ENCODE data around the gene TMEM151A.
"Not testable (repeated sequence)": the region's sequence is repeated elsewhere in the genome, so short reads cannot be mapped to it uniquely, and the experiment has no call there.

The TMEM151A gene

GRCh38 chr11:66314186-66314501 is 22.4 kb downstream of the TMEM151A start:
- H3K9ac ChIP-seq (ENCODE audit: low read depth, low read length) = peak overlapping the region; percentile 64; the same call in 1 of the 2 replicates
- H3K36me3 ChIP-seq (ENCODE audit: insufficient read depth, low read length) = no peaks in the 10 kb centered on the region
- H3K9me3 ChIP-seq (ENCODE audit: control insufficient read depth, insufficient read depth, low read length) = no peaks in the 10 kb centered on the region
- peaks cover 27% of the 10 kb centered on the region for H3K4me1 ChIP-seq (ENCODE audit: insufficient read depth, low read length)

DNA sequence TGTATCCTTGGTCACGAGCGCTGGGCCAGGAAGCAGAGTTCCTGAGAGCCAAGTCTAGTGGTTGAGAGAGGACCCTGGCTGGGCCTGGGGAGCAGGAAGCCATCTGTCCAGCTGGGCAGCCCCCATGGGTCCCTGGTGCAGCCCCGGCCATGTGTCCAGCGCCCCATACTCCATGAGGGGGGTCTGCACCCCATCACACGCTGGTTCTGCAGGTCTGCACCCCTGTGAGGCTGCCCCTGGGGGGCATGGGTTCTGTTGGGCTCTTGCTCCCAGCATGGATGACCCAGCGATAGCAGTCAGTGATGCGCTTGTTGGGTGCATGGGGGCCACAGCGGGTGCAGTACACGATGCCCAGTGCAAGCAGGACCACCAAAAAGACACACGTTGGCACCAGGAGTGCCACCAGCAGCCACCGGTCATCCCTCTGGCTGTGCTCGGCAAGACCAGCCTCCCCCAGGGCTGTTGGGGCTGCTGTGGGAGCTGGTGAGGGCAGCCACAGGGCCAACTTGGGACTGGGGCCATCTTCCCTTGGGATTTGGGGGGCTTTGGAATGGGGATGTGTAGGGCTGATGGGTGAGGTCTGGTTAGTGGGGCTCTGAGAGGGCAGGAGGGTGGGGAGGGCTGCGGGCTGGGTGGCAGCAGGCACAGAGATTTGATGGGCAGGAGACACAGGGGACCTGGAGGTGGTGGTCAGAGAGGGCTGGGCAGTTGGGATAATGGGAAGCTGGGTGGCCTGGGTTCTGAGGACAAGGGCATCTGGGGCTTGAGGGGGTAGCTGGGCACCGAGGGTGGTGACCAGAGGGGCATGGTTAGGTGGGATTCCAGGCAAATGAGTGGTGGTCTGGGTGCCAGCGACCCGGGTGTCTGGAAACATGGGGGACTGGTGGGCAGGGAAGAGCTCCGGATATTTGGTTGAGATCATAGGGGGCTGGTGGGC is 23.1 kb downstream of the TMEM151A start:
- Histone ChIP-seq H3K9me3 (ENCODE audit: control insufficient read depth, insufficient read depth, low read length) (no peaks in the 10 kb centered on the region), H3K9ac (ENCODE audit: low read depth, low read length) (no peak overlapping the region), H3K4me1 (ENCODE audit: insufficient read depth, low read length) (peaks cover 27% of the 10 kb centered on the region), H3K36me3 (ENCODE audit: insufficient read depth, low read length) (no peaks in the 10 kb centered on the region)

DNA sequence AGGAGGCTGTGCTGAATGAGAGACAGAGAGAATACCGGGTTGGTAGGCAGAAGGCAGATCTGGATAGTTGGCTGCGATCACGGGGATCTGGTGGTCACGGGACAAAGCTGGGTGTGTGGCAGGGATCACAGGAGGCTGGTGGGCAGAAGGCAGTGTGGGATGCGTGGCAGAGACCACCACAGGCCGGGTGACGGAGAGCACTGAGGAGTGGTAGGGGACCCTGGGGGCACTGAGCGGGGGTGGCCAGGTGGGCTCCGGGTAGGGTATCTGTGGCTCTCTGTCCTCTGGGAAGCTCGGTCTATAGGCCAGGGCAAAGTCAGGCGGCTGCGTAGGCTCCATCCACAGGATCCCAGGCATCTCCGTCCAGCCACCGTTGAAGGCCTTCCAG is 23.8 kb downstream of the TMEM151A start:
- Histone ChIP-seq H3K4me1 (ENCODE audit: insufficient read depth, low read length) (peaks cover 27% of the 10 kb centered on the region), H3K9ac (ENCODE audit: low read depth, low read length) (no peak overlapping the region), H3K9me3 (ENCODE audit: control insufficient read depth, insufficient read depth, low read length) (no peaks in the 10 kb centered on the region), H3K36me3 (ENCODE audit: insufficient read depth, low read length) (no peaks in the 10 kb centered on the region)

DNA sequence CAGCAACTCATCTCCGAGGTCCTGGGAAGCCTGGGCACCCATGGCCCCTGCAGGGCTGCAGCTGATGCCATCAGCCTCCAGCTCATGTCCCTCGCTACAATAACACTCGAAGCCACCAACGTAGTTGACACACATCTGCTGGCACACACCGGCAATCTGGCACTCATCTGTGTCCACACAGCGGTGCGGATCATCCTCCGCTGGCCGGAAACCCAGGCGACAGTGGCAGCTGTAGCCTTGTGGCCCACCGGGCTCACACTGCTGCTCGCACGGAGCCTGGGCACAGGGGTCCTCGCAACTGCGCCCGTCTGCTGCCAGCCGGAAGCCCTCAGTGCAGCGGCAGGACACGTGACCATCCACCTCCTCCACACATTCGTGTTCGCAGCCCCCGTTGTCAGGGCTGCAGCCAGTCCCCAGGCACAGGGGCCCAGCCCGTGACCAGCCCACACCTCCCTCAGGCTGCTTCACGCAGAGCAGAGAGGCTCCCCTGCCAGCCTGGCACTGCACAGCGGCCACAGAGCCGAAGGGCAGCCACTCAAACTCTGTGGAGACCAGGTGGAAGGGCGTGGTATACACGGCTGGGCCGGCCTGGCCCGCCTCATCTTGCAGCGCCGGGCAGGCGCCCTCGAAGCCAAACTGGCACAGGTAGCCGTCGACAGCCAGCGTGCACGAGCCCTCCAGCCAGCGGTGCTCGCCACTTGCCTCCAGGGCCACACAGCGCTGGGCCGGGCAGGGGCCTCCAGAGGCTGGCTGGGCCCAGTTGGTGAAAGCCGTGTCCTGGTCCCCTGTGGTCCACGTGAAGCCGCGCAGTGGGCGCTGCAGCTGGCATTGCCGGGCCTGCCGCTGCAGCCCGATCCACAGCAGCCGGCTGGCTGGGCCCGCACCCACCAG is 24.5 kb downstream of the TMEM151A start:
- H3K9ac ChIP-seq (ENCODE audit: low read depth, low read length) = peak overlapping the region; percentile 31; the same call in 1 of the 2 replicates
- H3K4me1 ChIP-seq (ENCODE audit: insufficient read depth, low read length) = peaks cover 25% of the 10 kb centered on the region
- no peaks in the 10 kb centered on the region for H3K36me3 ChIP-seq (ENCODE audit: insufficient read depth, low read length)
- H3K9me3 ChIP-seq (ENCODE audit: control insufficient read depth, insufficient read depth, low read length) = no peaks in the 10 kb centered on the region

- Histone ChIP-seq H3K4me1 (ENCODE audit: insufficient read depth, low read length) (peaks cover 23% of the 10 kb centered on the region), H3K9ac (ENCODE audit: low read depth, low read length) (peak within 1 kb of the TSS; percentile 32), H3K36me3 (ENCODE audit: insufficient read depth, low read length) (no peaks in the 10 kb centered on the region), H3K9me3 (ENCODE audit: control insufficient read depth, insufficient read depth, low read length) (no peaks in the 10 kb centered on the region)
These were observed 25.2 kb downstream of the TMEM151A start, which contains the start of gene CD248 for GRCh38 chr11:66316849-66317251. TSS of gene CD248 (minus strand) at chr11:66317044. CDS start at chr11:66317027, 17 bp downstream.

- Histone ChIP-seq H3K9me3 (ENCODE audit: control insufficient read depth, insufficient read depth, low read length) (no peaks in the 10 kb centered on the region), H3K4me1 (ENCODE audit: insufficient read depth, low read length) (peaks cover 23% of the 10 kb centered on the region), H3K9ac (ENCODE audit: low read depth, low read length) (peak overlapping the region; percentile 32), H3K36me3 (ENCODE audit: insufficient read depth, low read length) (no peaks in the 10 kb centered on the region)
These were observed 25.6 kb downstream of the TMEM151A start for GRCh38 chr11:66317322-66317722.

- no peaks in the 10 kb centered on the region for H3K36me3 ChIP-seq (ENCODE audit: insufficient read depth, low read length)
- no peaks in the 10 kb centered on the region for H3K9me3 ChIP-seq (ENCODE audit: control insufficient read depth, insufficient read depth, low read length)
- H3K4me1 ChIP-seq (ENCODE audit: insufficient read depth, low read length) = peaks cover 23% of the 10 kb centered on the region
- H3K9ac ChIP-seq (ENCODE audit: low read depth, low read length) = peak overlapping the region; percentile 32; the same call in 1 of the 2 replicates
These were observed 26.3 kb downstream of the TMEM151A start for GRCh38 chr11:66317723-66318599.

DNA sequence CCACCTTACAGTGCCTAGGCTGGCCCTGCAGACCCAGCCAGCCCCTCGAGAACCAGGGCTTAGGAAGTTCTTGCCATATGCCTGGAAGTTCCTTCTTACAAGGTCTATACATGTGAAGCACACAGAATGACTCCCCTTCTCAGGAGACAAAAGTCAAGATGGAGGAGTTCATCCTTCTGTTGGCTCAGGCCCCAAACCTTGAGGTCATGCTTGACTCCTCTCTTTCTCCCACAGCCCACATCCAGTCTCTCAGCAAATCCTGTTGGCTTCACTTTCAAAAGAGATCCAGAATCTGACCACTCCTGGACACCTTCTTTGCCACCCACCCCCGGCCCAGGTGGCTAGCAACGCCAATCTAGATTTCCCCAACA is 26.9 kb downstream of the TMEM151A start:
- H3K4me1 ChIP-seq (ENCODE audit: insufficient read depth, low read length) = peaks cover 23% of the 10 kb centered on the region
- H3K9ac ChIP-seq (ENCODE audit: low read depth, low read length) = no peak overlapping the region
- no peaks in the 10 kb centered on the region for H3K9me3 ChIP-seq (ENCODE audit: control insufficient read depth, insufficient read depth, low read length)
- no peaks in the 10 kb centered on the region for H3K36me3 ChIP-seq (ENCODE audit: insufficient read depth, low read length)

- H3K9ac ChIP-seq (ENCODE audit: low read depth, low read length); H3K9me3 ChIP-seq (ENCODE audit: control insufficient read depth, insufficient read depth, low read length); H3K36me3 ChIP-seq (ENCODE audit: insufficient read depth, low read length): not testable (repeated sequence)
- peaks cover 24% of the 10 kb centered on the region for H3K4me1 ChIP-seq (ENCODE audit: insufficient read depth, low read length)
These were observed 28.6 kb downstream of the TMEM151A start for GRCh38 chr11:66320289-66320688.

GRCh38 chr11:66320748-66321147 is 29.1 kb downstream of the TMEM151A start:
- peaks cover 29% of the 10 kb centered on the region for H3K4me1 ChIP-seq (ENCODE audit: insufficient read depth, low read length)
- H3K36me3 ChIP-seq (ENCODE audit: insufficient read depth, low read length); H3K9ac ChIP-seq (ENCODE audit: low read depth, low read length); H3K9me3 ChIP-seq (ENCODE audit: control insufficient read depth, insufficient read depth, low read length): not testable (repeated sequence)

- Histone ChIP-seq H3K9ac (ENCODE audit: low read depth, low read length) (no peak overlapping the region), H3K36me3 (ENCODE audit: insufficient read depth, low read length) (no peaks in the 10 kb centered on the region), H3K9me3 (ENCODE audit: control insufficient read depth, insufficient read depth, low read length) (no peaks in the 10 kb centered on the region), H3K4me1 (ENCODE audit: insufficient read depth, low read length) (peaks cover 35% of the 10 kb centered on the region)
These were observed 29.9 kb downstream of the TMEM151A start for GRCh38 chr11:66321606-66322005.

- Histone ChIP-seq H3K36me3 (ENCODE audit: insufficient read depth, low read length) (no peaks in the 10 kb centered on the region), H3K4me1 (ENCODE audit: insufficient read depth, low read length) (peaks cover 35% of the 10 kb centered on the region), H3K9ac (ENCODE audit: low read depth, low read length) (no peak overlapping the region), H3K9me3 (ENCODE audit: control insufficient read depth, insufficient read depth, low read length) (no peaks in the 10 kb centered on the region)
These were observed 31.2 kb downstream of the TMEM151A start for GRCh38 chr11:66322732-66323427.

DNA sequence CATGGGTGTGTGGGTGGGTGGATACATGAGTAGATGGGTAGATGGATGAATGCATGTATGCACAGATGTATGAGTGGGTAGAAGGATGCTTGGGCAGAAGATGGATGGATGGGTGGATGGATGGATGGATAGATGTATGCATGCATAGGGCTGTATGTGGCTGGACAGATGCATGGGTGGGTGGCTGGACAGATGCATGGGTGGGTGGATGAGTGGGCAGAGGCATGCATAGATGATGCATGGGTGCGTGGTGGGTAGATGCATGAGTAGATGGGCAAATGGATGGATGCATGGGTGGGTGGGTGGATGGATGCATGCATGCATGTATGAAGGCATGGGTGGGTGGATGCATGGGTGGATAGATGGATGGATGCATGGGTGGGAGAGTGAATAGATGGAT is 32.0 kb downstream of the TMEM151A start:
- peaks cover 30% of the 10 kb centered on the region for H3K4me1 ChIP-seq (ENCODE audit: insufficient read depth, low read length)
- H3K36me3 ChIP-seq (ENCODE audit: insufficient read depth, low read length) = no peaks in the 10 kb centered on the region
- no peak overlapping the region for H3K9ac ChIP-seq (ENCODE audit: low read depth, low read length)
- no peaks in the 10 kb centered on the region for H3K9me3 ChIP-seq (ENCODE audit: control insufficient read depth, insufficient read depth, low read length)
